ACHN (cell line): ENCODE measurements around the gene BRIP1.
"Not testable (repeated sequence)": the region's sequence is repeated elsewhere in the genome, so short reads cannot be mapped to it uniquely, and the experiment has no call there.

Source experiments
- DNase-seq: peaks from one replicate; pipeline ENCODE4 v3.0.0-alpha.2; 2015
- in situ Hi-C: cut with HindIII; loops from 2 replicates; pipeline ENCODE4 v1.10.0; 2017; ENCODE audit warnings: low sequenced_read_pairs, low pct_ligation_motif_present, low pct_unique_long_range_greater_than_20kb

Gene BRIP1

GRCh38 chr17:61753696-61754095 is 109.6 kb downstream of the BRIP1 start:
- in situ Hi-C loops: no loop called here
- no peak for DNase-seq

- in situ Hi-C loops: no loop called here
- no peak for DNase-seq
These were observed 112.7 kb downstream of the BRIP1 start for GRCh38 chr17:61750656-61751055.

GRCh38 chr17:61749823-61750404 is 113.4 kb downstream of the BRIP1 start:
- in situ Hi-C loops: no loop called here

GRCh38 chr17:61746248-61746985 is 116.9 kb downstream of the BRIP1 start:
- in situ Hi-C loops: no loop called here
- DNase-seq: no peak

More at GRCh38 chr17:61749823-61750404, 113.4 kb downstream of the BRIP1 start:
- DNase-seq: no peak

GRCh38 chr17:61744804-61745203 is 118.5 kb downstream of the BRIP1 start:
- no peak for DNase-seq
- in situ Hi-C loops: no loop called here

DNA sequence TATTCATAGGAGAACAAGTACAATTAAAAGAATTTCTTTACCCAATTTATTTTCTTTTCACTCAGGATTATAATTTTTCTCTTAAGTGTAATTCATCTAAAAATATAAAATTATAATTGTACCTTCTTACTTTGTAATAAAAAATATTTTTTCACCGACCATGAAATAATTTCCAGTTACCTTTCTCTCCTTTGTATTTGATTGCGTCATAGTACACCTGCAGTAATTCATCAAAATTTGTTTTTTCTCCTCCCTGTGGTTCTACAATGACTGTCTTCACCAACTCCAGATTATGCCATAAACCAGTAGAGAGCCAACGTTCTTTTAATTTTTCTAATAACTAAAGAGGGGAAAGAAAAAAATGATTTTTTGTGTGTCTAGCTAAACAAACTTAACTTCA is 119.1 kb downstream of the BRIP1 start:
- in situ Hi-C loops: no loop called here
- no peak for DNase-seq

DNA sequence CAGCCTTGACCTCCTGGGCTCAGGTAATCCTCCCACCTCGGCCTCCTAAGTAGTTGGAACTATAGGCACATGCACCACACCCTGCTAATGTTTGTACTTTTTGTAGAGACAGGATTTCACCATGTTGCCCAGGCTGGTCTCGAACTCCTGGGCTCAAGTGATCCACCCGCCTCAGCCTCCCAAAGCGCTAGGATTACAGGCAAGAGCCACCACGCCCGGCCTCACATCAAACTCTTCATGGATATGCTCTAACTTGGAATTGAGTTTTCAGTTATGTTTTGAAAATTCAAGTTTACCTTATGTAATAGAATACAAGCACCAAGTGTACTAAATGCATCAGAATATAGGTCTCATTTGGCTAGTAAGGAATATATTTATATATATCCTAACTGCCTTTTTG is 119.6 kb downstream of the BRIP1 start:
- in situ Hi-C loops: no loop called here
- no peak for DNase-seq

DNA sequence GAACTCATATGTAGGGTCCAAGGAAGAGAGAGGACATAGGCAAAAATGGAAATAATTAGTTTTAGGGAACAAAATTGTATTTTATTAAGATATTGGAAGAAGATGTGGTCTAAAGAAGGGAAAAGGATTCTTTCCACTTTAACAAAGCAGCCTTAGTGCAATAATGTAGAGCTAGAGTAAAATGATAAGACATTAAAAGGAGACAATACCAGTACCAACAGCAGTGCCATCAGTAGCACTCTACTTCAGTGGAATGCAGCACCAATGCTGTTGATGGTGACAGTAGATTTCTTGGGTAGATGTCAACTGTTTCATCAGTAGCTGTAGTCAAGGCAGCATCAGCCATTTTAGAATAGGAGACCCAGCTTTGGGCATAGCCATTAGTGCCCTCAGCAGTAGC is 124.3 kb downstream of the BRIP1 start:
- DNase-seq: no peak
- in situ Hi-C loops: no loop called here

DNA sequence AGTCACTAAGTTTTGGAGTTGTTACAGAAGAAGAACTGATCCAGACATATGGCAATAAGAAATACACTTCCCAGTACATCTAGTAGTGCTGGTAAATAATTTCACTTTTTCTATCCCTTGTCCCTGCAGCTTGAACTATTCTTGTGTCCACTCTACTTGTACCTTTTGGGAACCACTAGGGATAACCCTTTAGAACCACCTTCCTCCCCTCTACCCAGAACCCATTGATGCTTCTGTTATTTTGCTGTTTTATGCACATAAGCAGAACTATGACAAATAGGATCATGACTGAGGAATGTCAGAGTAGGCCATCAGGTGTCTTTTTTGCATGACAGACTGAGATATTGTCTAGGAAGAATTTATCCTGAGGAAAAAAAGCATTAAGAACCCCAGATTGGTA is 125.1 kb downstream of the BRIP1 start:
- no peak for DNase-seq
- in situ Hi-C loops: no loop called here

GRCh38 chr17:61737820-61738219 is 125.5 kb downstream of the BRIP1 start:
- in situ Hi-C loops: no loop called here
- no peak for DNase-seq

DNA sequence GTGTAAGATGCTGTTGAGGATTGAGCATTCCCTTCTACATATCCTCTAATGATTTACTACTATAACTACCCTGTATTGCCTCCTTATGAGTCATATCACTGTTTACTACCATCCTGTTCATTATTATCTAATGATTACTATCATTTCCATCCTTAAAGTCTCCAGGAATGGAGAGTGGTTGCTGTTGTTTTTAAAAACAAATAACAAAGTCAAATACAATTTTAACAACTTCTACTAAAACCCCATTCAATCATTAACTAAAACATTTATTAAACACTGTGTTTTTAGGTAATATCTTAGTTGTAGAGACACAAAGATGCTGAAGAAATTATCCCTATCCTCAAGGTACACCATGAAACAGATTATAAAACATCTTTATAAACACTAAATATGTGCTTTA is 126.9 kb downstream of the BRIP1 start:
- no peak for DNase-seq
- in situ Hi-C loops: no loop called here

- DNase-seq: no peak
- in situ Hi-C loops: no loop called here
These were observed 127.5 kb downstream of the BRIP1 start for GRCh38 chr17:61735807-61736206.

GRCh38 chr17:61734466-61734865 is 128.9 kb downstream of the BRIP1 start:
- in situ Hi-C loops: no loop called here
- DNase-seq: no peak

DNA sequence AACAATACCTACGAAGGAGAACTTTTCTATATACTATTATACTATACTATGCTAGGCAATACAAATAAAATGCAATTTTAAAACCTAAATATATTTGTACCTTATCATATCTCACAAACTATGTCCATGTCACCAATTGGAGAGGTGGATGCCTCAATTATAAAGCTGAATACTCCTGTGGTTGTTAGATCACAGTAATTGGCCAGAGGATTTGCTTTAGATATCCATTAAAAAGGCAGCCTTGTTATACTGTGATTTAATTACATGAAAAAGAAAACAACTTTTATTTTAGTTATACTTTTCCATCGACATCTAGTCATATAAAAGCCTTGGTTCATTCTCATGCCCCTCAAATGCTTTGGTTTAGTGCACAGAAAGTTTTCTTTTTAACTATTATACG is 129.3 kb downstream of the BRIP1 start:
- in situ Hi-C loops: no loop called here
- no peak for DNase-seq

GRCh38 chr17:61733021-61733420 is 130.3 kb downstream of the BRIP1 start:
- no peak for DNase-seq
- in situ Hi-C loops: no loop called here

- in situ Hi-C loops: no loop called here
These were observed 131.2 kb downstream of the BRIP1 start for GRCh38 chr17:61732169-61732568.

GRCh38 chr17:61731330-61731729 is 132.0 kb downstream of the BRIP1 start:
- no peak for DNase-seq
- in situ Hi-C loops: no loop called here

More at GRCh38 chr17:61732169-61732568, 131.2 kb downstream of the BRIP1 start:
- no peak for DNase-seq

DNA sequence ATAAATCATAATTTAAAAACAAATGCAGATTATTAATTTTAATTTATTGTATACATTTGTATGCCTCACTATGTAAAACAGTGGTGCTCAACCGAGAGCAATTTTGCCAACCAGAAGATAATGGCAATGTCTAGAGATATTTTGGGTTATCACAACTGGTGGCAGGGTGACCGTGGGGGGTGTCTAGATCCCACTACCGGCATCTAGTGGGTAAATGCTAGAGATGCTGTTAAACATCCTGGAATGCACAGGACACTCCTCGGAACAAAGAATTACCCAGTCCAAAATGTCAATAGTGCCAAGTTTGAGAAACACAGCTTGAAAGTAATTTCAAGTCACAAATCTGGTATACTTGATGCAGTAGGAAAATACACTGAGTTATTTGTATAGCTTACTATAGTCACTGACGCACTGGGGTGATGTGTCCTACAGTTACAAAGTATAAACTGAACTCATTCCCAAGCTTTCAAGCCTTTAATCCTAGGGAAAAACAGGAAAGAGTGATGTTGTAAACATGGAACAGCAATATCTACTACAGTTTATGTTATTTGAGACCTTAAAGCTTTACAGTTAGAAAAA is 133.5 kb downstream of the BRIP1 start:
- no peak for DNase-seq
- in situ Hi-C loops: no loop called here

DNA sequence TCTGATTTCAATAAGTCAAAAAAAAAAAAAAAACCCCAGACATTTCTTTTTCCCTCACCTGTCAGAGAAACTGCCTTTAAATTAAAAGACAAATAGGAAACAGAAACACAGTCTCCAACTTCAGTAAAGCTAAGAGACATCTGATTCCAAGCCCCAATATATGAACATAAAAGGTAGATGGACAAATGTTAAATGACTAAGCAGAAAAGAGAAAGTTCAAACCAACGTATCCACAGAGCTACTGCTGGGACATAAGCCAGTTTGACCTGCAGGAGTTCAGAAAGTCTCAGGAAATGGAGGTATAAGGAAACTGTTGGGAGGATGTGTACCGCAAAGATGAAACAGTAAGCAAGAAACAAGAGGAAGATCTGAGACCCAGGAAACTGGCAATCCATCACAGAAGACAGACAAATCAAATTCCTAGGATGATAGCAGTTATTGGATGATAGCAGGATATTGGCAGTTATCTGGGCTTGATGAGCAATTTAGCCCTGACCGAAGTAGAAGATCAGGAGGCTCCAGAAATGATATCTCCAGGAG is 135.0 kb downstream of the BRIP1 start:
- in situ Hi-C loops: no loop called here
- DNase-seq: no peak

- in situ Hi-C loops, DNase-seq: not testable (repeated sequence)
These were observed 135.5 kb downstream of the BRIP1 start for GRCh38 chr17:61727798-61728197.
